ENCODE measurements around the gene TDRD1.
"Not testable (repeated sequence)": the region's sequence is repeated elsewhere in the genome, so short reads cannot be mapped to it uniquely, and the experiment has no call there.

TDRD1 gene

GRCh38 chr10:114179148-114179547 lies at the start of gene TDRD1:
TDRD1 (plus strand) TSS chr10:114179353; CDS start chr10:114187832, 8,479 bp downstream.
- no peak for DNase-seq

- no peak for DNase-seq
Measured at GRCh38 chr10:114131094-114131493, 48.1 kb upstream of the TDRD1 start.

DNA sequence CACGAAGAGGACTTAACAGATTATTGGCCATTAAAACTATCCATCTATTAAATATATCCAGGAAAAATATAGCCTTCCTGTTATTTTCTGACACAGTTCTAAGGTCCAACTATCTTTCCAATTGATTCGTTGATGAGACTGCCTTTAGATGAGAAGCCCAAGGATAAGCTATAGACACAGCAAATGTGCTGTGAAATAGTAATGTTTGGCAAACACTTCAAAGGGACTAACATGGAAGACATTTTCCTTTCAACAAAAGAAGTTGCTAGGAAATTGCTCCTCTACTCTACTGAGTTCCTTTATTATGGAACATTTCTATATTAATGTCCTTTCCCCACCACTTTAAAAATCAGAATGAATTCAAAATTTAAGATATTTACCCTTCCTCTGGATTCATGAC lies 43.7 kb upstream of the TDRD1 start:
- no peak for DNase-seq

DNA sequence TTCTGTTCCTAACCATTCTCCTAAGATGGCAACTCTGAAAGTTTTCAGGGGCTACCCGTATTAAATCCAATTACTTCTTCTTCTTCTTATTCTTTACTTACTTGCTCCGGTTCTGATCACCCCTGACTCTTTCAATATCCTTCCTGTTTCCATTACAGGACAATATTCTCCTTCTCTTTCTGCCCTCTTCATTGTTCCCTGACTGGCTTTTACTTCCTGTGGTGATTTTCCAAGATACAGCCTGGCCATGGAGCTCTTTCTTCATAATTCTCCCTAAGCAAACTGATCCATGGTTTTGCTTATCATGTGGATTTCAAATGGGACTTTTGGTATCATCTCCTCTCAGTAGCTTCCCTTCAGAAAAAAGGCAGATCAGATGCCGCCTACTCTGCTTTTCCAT lies 40.6 kb upstream of the TDRD1 start:
- DNase-seq, result no peak

GRCh38 chr10:114140036-114140435 lies 39.1 kb upstream of the TDRD1 start:
- DNase-seq, result no peak

GRCh38 chr10:114140827-114141226 lies 38.3 kb upstream of the TDRD1 start:
- DNase-seq, result not testable (repeated sequence)

GRCh38 chr10:114142018-114142417 lies 37.1 kb upstream of the TDRD1 start:
- no peak for DNase-seq

DNA sequence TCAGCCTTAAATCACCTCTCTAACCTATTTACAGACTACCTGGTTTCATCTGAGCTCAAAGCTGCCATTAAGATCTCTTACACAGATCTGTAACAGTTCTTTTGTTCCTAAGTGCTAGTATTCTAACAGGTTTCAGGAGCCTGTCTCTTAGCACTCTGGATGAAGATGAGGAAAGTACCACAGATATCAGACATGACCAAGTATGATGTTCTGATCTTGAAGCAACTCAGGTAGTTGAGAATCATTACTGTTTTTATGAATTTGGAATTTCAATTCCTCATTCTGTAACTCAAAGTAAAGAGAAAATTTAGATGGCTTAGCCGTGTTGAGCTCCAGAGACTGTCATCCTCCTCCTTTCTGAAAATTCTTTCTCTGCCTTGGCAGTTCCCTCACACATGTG lies 36.0 kb upstream of the TDRD1 start:
- DNase-seq, result no peak

DNA sequence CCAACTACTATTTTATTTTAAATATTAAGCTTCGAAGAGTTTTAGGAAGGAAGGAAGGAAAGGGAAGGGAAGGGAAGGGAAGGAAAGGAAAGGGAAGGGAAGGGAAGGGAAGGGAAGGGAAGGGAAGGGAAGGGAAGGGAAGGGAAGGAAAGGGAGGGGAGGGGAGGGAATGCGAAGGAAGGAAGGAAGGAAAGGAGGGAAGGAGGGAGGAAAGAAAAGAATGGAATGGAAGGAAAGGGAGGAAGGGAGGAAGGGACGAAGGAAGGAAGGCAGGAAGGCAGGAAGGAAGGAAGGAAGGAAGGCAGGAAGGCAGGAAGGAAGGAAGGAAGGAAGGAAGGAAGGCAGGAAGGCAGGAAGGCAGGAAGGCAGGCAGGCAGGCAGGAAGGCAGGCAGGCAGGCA lies 29.7 kb upstream of the TDRD1 start:
- not testable (repeated sequence) for DNase-seq

GRCh38 chr10:114151486-114151885 lies 27.7 kb upstream of the TDRD1 start:
- no peak for DNase-seq

GRCh38 chr10:114151892-114152291 lies 27.3 kb upstream of the TDRD1 start:
- no peak for DNase-seq

DNA sequence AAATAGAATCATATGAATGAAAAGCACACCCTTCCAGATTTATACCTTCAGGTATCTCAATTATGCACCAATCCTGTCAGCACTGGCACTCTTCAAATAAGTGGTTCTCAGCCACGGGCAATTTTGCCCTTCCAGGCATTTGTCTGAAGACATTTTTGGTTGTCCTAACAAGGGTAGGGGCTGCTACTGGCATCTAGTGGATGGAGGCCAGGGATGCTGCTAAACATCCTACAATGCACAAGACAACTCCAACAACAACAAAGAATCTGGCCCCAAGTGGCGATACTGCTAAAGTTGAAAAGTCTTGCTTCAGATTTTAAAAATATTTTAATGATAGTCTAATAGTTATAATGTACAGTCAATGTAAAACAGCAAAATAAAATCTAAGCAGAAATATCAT lies 21.2 kb upstream of the TDRD1 start:
- DNase-seq, result no peak

GRCh38 chr10:114163062-114163461 lies 16.1 kb upstream of the TDRD1 start:
- DNase-seq, result no peak

GRCh38 chr10:114166043-114166442 lies 13.1 kb upstream of the TDRD1 start:
- no peak for DNase-seq

- no peak for DNase-seq
Measured at GRCh38 chr10:114166494-114166893, 12.7 kb upstream of the TDRD1 start.

GRCh38 chr10:114167985-114168384 lies 11.2 kb upstream of the TDRD1 start:
- no peak for DNase-seq

DNA sequence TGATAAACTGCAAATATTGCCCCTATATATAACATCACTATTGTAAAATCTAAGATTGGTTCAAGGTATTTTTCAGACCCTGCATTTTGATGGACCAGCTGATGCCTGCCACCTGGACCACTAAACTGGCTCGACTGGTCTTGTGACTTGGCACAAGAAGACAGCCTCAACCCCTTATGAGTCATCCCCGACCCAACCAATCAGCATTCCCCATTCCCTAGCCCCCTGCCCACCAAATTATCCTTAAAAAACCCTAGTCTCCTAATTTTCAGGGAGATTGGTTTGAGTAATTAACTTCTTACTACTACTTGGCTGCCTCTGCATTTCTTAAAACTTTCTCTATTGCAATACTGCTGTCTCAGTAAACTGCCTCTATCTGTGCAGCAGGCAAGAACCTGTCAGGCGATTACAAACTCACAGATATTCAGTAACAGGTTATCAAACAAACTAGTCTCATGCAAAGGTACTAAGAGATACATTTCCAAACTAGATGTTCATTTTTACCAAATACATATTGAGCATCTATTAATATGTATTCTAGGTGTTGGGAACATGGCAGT lies 10.6 kb upstream of the TDRD1 start:
- DNase-seq, result no peak

- DNase-seq, result no peak
Measured at GRCh38 chr10:114172216-114172615, 6.9 kb upstream of the TDRD1 start.

- no peak for DNase-seq
Measured at GRCh38 chr10:114172776-114173602, 6.2 kb upstream of the TDRD1 start.

DNA sequence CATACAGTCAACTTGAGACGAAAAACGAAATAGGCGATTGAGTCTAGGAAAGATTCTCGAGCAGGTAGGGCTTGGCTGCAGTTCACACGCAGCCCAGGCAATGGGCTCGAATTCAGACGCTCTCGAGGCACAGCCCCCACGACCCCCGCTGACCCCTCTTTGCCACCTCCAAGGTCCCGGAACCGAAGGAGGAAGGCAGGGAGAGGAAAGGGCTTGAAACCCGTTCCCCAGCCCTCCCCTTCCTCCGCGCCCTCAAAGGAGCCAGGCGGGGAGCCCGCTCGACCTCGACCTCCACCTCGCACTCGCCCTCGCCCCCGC lies 5.6 kb upstream of the TDRD1 start:
- no peak for DNase-seq

GRCh38 chr10:114173921-114174694 lies 5.0 kb upstream of the TDRD1 start, which contains the start of gene CCDC186:
CCDC186 (minus strand) TSS chr10:114174203; CDS start chr10:114163268, 10,935 bp downstream.
- peak; percentile 83 for DNase-seq

GRCh38 chr10:114174695-114175188 lies 4.4 kb upstream of the TDRD1 start:
- peak; percentile 12 for DNase-seq

GRCh38 chr10:114175667-114176066 lies 3.5 kb upstream of the TDRD1 start:
- DNase-seq, result no peak

GRCh38 chr10:114176511-114176910 lies 2.6 kb upstream of the TDRD1 start:
- DNase-seq, result no peak

All from NCI-H1092 (cell line).